Lower leg skin (tissue), 3 donors: ENCODE results near the gene GOLIM4.

Experiments
- CTCF ChIP-seq, 3 donors: fragments of 450-650 bp; IDR thresholded peaks; one replicate each; pipeline ENCODE4 v1.5.1; 2016; ENCODE audit warnings: antibody characterized with exemption in 3 of 3, mild to moderate bottlenecking in 3 of 3, moderate library complexity in 2 of 3
- POLR2A ChIP-seq, 2 donors: fragments of 450-650 bp; IDR thresholded peaks; one replicate each; pipeline ENCODE4 v1.6.1; 2016 to 2017; ENCODE audit warnings: antibody characterized with exemption in 2 of 2, mild to moderate bottlenecking in 1 of 2, moderate library complexity in 1 of 2

- TF ChIP-seq CTCF (IDR thresholded peaks at IDR 0.05) (no peak), POLR2A (IDR thresholded peaks at IDR 0.05) (no peak)
Observed at GRCh38 chr3:168072323-168072650, 23.4 kb downstream of the GOLIM4 start.
